SW 1271 (cell line): Measurements from ENCODE around the gene SLC66A2.

ENCODE experiments used
- DNase-seq, 2 experiments: peaks; one replicate each; lab custom pipeline; 2025; lab: John Stamatoyannopoulos, UW

The SLC66A2 gene

DNA sequence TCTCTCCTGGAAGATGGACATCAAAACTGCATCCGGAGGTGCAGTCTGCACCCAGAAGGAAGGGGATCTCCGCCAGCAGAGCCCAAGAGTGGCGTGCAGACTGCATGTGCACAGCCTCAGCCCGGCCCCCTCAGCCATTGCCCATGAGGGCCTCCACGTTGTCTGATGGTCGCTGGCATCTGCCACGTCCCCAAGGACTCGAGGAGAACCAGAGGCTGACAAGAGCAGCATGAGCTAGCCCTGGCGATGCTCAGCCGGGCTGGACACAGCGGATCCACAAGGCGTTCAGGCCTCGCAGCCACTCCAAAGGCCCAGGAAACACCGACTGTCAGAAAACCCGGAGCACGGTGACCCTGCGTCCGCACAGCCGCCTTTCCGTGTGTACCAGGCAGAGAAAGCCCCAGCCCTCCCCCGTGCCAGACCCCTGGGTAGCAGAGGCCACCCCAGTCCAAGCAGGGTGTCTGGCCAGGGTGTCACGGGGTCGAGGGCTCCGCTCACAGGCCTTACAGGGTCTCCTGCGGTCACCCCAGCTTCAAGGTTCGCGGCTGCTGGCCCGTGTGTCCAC lies 48.3 kb downstream of the SLC66A2 start:
- DNase-seq: no peak

DNA sequence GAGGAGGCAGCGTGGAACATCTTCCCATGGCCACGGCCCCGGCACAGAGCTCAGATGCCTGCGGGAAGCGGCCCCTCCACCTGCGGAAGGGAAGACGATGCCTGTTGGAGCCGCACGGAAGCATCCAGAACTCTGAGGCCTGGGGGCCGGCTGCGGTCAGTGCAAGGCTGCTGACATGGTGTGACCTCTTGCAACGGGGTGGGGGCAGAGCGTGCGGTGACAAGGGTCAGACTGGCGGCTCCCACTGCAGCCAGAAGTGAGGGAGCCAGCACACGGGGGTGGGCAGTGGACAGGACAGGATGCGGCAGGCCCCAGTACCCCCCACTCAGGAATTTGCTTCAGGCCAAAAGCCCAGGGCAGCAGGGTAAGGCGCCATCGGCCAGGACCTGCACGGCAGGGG lies 48.8 kb downstream of the SLC66A2 start:
- no peak for DNase-seq

- DNase-seq: no peak
These were observed 49.4 kb downstream of the SLC66A2 start for GRCh38 chr18:79902075-79902474.

DNA sequence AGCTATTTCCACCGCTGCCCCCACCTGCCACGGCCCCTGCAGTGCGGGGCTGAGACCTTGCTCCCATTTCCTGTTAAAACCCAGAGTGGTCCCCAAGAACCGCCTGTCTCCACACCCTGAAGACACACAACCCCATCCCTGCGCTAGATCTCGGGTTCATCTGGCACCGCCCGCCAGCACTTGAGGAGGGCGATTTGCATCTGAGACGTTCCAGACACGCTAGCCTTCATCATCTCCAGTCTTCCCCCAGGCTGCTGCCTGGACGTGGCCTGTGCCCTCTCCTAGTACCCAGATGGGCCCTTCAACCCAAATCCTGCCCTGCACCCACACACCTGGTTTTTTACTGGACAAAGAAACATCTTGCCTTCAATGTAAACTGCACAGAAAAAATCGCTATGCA lies 49.8 kb downstream of the SLC66A2 start:
- no peak for DNase-seq

GRCh38 chr18:79900610-79901570 lies 50.6 kb downstream of the SLC66A2 start:
- no peak for DNase-seq

DNA sequence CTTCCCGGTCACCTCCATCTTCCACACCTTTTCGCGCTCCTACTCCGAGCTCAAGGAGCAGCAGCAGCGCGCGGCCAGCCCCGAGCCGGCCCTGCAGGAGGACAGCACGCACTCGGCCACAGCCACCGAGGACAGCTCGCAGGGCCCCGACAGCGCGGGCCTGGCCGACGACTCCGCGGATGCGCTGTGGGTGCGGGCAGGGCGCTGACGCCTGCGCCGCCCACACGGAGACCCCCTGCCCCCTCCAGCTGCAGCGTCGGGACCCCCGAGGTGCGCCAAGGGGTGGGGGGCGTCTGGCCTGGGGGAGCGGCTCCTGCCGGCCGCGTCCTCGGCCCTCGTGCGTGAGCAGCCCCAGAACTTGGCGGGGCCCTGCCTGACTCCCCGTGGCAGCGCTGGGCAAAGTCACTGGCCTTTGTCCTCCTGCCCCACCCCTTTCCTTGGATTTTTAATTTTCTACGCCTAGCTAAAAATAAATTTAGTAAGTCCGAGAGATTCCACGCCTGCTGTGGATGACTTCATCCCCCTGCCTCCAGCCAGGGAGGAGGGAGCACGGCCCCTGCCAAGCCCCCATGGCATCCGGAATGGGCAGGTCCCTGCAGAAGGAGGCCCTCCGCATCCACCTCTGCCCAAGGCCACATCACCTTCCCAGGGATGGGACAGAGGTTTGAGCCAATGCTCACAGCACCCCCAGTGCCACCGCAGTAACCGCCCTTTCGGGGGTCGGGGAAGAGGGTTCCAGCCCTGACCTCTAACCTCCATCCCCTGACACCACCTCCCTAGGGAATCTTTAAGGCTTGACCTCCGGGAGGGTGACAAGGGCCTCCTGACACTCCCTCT lies 51.6 kb downstream of the SLC66A2 start:
- DNase-seq: no peak

DNA sequence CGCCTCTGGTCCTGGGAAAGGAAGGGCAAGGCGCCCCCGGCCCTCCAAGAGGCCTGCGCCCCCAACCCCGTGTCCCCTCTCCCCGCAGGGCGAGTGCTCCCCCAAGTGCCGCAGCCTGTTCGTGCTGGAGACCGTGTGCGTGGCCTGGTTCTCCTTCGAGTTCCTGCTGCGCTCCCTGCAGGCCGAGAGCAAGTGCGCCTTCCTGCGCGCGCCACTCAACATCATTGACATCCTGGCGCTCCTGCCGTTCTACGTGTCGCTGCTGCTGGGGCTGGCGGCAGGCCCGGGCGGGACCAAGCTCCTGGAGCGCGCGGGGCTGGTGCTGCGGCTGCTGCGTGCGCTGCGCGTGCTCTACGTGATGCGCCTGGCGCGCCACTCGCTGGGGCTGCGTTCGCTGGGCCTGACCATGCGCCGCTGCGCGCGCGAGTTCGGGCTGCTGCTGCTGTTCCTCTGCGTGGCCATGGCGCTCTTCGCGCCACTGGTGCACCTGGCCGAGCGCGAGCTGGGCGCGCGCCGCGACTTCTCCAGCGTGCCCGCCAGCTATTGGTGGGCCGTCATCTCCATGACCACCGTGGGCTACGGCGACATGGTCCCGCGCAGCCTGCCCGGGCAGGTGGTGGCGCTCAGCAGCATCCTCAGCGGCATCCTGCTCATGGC lies 52.4 kb downstream of the SLC66A2 start:
- DNase-seq: no peak

- DNase-seq: no peak
These were observed 53.4 kb downstream of the SLC66A2 start for GRCh38 chr18:79897940-79898625.

DNA sequence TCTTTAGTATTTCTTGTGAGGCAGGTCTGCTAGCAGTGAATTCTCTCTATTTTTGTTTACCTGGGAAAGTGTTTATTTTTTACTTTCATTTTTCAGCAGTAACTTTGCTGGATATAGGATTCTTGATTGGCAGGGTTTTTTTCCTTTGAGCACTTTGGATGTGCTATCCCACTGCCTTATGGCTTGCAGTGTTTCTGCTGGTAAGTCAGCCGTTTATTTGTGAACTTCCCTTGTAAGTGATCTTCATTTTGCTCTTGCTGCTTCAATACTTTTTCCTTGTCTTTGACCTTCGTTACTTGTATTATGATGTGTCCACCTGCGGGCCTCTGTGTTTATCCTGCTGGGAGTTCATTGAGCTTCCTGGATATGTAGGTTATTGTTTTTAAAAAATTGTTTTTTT lies 54.7 kb downstream of the SLC66A2 start:
- DNase-seq: no peak

- no peak for DNase-seq
These were observed 60.8 kb downstream of the SLC66A2 start for GRCh38 chr18:79890674-79891073.

DNA sequence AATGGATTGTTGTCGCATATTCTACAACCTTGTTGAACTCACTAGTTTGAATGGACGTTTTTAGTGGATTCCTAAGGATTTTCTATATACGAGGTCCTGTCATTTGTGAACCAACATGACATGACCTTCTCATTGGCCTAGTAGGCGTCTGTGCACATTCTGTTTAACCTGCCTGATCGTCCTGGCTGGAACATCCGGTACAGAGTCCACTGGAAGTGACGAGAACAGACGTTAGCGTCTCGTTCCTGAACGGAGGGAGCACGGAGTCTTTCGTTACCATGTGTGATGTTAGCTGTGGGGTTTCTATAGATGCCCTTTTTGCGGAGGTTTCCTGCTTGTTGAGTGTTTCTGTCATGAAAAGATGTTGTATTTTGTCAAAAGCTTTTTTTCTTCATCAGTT lies 61.9 kb downstream of the SLC66A2 start:
- DNase-seq: no peak

GRCh38 chr18:79888016-79888415 lies 63.4 kb downstream of the SLC66A2 start:
- DNase-seq: no peak

DNA sequence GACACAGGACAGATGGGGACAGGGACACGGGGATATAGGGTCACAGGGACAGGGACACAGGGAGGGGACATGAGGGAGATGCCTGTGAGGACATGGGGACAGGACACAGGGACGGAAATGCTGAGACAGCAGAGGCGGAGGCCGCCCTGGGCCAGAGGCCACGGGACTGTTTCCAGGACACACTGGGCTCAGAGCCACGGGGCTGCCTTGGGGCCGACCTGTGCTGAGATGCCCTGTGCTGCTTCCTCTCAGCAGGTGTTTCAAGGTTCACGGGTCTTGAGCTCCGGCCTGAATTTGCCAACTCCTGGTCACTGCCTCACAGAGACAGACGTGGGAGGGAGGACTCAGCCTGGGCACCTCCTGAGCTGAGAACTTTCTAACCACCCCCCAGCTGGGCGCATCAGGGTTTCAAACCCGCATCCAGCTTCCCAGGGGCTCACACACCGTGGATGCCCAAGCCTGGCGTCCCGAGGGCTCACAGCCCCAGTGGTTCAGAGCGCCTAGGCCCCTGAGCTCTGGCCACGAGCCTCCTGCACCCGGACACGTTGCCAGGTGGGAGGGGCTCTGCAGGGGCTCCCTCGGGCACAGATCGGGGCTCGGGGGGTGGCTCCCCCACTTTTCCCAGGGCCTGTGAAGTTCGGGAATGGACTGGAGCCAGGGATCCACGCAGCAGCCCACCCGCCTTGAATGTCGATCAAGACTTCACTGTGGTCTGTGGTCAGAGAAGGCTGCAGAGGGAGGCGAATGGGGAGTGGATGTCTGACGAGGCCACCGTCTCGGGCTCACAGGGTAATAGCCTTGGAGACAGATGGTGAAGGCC lies 64.1 kb downstream of the SLC66A2 start:
- DNase-seq: no peak

DNA sequence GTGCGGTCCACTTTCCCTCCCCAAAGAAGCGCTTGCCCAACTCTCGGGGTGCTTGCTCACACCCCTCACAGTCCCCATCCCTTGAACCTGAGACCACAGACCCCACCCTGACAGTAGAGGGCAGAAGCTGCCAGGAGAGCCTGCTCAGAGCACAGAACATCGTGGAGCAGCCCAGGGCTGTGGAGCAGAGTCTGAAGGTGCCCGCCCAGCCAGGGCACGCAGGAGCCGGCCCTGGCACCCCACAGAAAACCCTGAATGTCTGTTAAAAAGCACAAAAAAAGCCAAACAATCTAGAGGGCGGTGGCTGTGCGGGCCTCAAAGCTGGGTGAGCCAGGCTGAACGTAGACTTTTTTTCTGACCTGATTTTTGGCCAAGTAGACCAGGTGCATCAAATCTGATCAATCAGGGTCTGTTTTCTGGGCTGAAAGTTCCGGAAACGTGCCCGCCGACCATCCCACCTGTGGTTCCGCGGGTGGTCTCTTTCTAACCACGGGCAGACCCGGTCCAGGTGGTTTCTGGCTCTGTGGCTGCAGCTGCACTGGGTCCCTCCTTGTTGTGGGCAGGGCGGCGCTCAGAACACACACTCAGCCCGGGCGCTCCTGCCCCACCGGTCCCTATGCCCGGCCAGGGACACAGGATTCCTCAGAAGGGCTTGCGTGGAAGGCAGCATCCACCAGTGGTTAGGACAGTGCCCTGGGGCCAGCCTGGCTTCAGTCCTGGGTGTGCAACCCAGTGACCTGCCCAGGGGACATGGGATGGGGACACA lies 66.3 kb downstream of the SLC66A2 start:
- DNase-seq: no peak

DNA sequence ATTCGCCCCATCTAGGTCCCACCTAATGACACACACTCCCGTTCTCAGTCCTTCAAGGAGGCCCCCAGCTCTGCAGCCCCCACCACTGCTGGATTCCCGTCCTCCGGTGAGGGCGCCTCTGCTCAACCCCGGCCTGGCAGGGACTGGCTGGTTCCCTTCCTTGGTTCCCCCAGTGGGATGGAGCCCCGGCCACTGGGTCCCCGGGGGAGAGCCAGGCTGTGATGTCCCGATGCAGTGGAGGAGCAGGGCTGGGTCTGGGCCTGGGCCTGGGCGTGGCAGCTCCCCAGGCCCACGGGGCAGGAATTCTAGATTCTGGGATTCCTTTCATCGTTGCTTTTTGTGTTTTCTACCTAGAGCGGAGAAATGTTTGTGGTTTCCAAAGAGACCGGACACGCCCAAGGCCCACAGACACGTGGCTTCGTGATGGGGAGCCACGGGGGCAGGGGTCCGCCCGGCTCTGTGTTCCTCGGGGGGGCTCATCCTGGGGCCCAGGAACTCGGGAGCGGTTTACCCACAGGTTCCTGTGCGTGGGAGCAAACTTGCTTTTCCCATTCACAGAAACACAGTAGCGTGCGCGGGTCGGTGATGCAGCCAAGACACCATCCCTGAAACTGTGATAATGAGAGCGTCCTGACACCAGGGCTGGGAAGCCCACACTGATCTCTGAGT lies 67.0 kb downstream of the SLC66A2 start:
- no peak for DNase-seq

DNA sequence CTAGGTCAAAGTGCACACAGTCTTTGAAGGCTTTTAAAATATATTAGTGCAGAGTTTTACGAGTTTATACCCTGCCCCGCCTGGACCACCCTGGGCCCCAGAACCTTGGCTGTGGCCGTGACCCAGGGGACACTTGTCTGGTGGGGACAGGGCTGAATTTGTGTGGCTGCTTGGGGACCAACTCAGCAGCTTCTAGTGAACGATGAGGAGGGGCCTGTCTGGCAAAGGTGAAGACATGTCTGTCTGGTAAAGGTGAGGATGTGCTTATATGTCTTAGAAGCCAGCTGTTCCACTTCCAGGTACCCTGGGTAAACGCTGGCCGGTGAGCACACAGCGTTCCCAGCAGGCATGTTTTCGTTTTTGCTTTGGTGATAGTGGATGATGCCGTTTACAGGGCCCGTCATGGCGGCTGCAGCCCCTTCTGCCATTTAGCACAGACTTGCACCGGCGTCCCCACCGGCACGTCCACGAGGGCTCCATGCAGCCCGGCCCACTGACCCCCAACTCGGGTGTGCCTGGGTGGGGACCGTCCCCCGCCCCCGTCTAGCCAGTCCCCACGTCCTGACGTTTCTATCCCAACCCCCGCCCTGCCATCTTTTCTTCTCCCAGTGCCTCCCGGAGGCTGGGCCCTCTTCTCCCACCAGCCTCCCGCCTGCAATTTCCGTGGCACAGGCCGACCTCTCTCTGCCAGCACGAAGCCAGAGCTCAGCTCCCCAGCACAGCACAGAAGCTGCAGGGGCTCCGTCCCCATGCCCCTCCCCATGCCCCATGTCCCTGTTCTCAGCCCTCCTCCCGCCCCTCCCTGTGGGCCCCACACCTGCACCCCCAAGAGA lies 67.8 kb downstream of the SLC66A2 start:
- DNase-seq: no peak

- DNase-seq: no peak
These were observed 68.8 kb downstream of the SLC66A2 start for GRCh38 chr18:79882522-79883241.

GRCh38 chr18:79881695-79882094 lies 69.8 kb downstream of the SLC66A2 start:
- DNase-seq: no peak
